GM19193 (cell line): ENCODE data around the gene PXN.

Source experiments
- POLR2A ChIP-seq: IDR thresholded peaks from 4 replicates; pipeline ENCODE4 v1.6.1; 2011; ENCODE audit not compliant: insufficient read depth, insufficient read length; ENCODE audit errors: extremely low read depth

Gene PXN

DNA sequence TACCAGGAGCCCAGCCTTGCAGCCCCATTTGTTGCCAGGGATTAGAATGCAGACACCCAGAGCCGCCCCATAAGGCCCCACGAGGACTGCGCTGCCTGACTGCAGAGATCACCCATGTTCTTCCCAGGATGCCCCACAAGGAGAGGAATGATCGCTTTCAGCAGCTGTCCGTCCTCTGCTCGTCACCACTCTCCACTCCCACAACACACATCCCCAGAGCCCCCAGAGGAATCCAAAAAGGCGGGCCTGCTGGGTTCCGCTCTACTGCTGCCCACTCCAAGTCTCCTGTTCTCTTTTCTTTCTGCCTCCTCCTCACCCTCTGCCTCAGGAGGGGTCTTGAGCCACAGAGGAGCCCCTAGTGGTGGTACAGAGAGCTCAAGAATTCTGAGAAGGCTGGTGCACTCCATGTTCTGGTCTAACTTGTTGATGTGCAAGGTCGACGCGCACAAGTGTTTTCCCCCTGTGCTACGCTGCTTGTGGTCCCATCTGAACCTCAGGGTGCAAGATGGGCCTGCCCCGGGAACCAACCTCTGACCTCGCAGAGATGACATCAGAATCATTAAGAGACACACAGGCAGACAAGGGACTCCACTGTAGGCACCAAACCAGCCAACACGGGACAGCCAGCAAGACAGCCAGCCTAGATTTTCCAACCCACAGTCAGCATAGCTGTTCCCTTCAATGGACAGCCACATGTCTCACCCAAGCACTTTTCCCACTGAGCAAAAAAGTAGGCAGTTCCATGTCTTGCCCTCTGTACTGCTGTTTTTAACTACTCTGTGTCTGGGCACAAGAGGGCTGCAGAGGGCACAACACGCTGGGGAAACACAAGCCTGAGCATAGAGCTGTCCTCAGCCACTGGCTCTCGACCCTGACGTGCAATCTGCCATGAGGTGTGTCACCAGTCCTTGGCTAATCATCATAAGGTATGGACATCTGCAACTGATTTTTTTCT lies 29.9 kb downstream of the PXN start:
- no peak for TF ChIP-seq POLR2A

- no peak for TF ChIP-seq POLR2A
These were observed 30.7 kb downstream of the PXN start for GRCh38 chr12:120234643-120235368.

DNA sequence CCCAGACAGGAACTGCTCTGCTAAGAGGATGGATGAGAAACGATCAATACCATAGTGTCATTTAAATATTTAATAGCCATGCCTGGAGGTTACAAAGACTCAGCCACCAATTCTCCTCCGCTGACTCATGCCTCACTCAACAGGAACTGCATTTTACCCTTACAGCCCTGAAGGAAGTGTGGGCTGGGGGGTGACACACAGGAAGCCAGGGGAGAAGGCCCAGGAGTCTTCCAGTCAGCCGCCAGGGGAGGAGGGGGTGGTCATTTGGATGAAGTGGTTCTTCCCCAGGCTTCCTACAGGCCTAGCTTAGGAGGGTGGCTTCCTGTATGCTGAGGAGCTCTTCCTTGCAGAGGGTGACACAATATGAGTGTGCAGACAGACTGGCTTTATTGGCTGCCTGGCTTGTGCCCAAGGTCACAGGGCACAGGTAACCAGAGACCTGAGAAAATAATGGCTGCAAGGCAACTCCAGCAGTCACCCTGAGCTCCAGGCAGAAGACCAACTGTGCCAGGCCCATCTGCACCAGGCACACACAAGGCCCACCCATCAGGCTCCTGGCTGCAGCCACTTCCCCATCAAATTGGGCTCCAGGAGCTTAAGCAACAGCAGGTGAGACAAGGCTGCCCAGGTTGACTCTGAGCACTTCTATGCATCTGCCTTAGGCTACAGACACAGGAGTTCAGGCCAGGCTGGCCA lies 34.1 kb downstream of the PXN start:
- TF ChIP-seq POLR2A, result no peak

DNA sequence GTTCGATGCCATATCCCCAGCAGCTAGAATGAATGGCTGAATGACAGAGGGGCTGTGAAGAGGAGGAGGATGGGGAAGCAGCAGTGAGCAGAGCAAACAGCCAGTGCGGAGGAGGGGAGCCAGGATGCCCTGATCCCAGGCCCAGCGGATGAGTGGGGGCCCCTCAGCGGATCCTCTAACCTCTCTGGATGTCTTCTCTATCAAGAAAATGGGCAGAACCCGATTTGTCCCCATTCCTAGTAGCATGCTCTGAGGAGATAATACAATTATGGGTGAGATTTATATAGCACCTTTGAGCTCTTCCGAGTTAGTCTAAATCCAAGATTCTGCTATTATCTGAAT lies 34.6 kb downstream of the PXN start:
- TF ChIP-seq POLR2A, result no peak

DNA sequence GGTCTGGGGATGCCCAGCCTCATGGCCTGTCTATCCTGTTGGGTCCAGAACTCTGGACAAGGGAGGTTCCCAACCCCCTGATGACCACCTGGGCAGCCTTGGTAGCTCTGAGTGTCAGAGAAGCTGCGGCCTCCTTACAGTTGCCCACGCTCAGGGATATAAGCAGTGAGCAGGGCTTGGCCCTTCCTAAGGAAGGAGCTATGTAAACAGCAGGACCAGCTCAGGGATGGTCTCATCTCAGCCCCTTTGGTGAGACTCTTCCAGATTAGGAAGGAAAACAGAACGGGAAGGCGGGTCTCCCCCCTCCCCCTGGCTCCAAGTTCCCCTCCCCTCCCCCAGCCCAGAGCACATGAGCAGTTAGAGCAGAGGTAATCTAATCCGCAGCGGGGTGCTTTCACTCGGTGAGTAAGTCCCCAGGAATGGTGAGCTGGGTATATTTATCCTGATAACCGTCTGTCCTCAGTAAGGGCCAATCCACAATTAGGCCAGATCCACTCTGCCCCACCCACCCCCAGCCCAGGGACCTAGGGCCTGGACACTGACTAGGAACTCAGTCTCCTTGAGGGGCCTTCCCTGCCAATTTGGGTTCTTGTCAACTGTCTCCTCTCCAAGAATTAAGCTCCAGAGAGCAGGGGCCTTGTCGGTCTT lies 35.1 kb downstream of the PXN start:
- TF ChIP-seq POLR2A, result no peak

- no peak for TF ChIP-seq POLR2A
These were observed 35.8 kb downstream of the PXN start for GRCh38 chr12:120229487-120230325.

- no peak for TF ChIP-seq POLR2A
These were observed 36.5 kb downstream of the PXN start for GRCh38 chr12:120229071-120229486.

- peak; percentile 25 for TF ChIP-seq POLR2A
These were observed 37.0 kb downstream of the PXN start for GRCh38 chr12:120228291-120229070.

DNA sequence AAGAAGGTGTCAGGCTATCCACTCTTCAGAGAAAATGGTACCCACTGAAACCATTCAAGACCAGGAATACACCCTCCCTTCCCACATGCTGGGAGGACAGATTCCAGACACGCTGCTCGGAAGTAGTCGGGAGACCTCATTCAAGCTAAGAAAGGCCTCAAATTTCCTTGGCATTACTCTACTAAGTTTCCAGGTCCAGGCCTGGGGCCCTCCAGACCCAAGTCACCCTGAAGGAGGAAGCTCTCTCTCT lies 37.6 kb downstream of the PXN start:
- no peak for TF ChIP-seq POLR2A

GRCh38 chr12:120227233-120228040 lies 38.1 kb downstream of the PXN start:
- TF ChIP-seq POLR2A, result no peak

DNA sequence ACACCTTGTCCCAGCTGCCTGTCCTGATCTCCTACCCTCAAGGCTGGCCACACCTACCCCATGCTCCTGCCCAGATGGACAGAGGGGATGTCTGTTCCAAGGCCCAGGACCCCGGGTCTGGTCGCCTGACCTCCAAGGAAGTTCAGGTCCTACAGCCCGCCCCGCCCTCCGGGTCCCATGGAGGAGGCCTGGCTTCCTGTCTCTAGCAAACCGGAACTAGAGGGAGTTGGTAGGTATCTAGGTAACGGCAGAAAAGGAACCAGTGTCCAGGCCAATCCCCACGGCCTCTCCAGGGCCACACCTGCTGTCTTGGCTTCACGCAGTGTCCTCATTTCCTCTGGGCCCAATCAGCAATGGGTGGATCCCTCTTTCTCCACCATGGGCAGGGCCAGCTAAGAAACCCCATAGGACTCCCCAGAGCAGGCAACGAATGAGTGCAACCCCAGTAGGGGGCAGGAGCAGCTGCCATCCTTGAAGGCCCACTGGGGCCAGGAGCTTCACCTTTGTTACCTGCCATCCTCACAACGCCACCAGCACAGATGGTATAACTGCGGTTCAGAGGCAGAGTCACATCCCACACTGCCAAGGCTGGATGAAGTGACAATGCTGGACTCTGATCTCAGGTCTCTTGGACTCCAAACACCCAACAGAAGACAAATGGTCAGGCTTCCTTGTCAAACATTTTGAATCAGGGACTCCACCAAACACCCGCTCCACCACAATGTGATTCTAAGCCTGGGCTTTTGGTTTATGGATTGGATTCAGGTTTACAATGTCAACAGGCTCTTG lies 39.5 kb downstream of the PXN start:
- no peak for TF ChIP-seq POLR2A

DNA sequence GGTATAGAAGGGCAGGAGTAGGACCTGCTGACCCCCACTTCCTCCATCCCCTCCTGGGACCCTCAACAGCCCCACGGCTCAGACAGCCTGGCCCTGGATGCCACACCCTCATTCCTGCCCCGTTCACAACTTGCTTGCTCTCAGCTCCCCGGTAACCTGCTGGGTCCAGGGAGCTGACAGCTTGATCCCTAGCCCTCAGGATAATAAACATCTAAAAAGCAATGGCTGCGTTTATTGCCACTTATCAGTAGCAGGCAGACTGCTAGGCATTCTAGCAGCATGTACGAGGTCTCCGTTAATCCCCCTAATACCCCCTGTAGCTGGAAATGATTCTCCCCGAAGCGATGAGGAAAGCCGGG lies 40.4 kb downstream of the PXN start:
- TF ChIP-seq POLR2A, result no peak
